Natural killer cell (primary cell): ENCODE results near the gene TBC1D22A. TPM values are rescaled to one million over a fixed set of nuclear protein-coding genes. Genes with fewer than 3 reads are reported as not detected.
A peak's percentile ranks its signal among the peaks of the same experiment; 100 is the strongest.

Experiments used
- ATAC-seq, 3 donors: fragments of 150-1000 bp in 2 of 3; fragments of 200-7000 bp in 1 of 3; cut with Tn5 transposase; 1 replicate in 1 of 3; 2 replicates in 2 of 3; pipeline ENCODE4 v1.10.0; 2021; ENCODE audit warnings: mild to moderate bottlenecking in 2 of 3, moderate library complexity in 2 of 3
- DNase-seq, 2 donors: peaks; one replicate each; pipeline versions ENCODE4 v3.0.0 to v3.0.0-alpha.2; 2013 to 2021; ENCODE audit warnings: mixed read lengths in 1 of 2
- H3K27ac ChIP-seq: one replicate; pipeline ENCODE4 v1.5.1; 2013; ENCODE audit warnings: mild to moderate bottlenecking, low read length
- H3K27me3 ChIP-seq: one replicate; pipeline ENCODE4 v1.6.1; 2013; ENCODE audit warnings: low read length; ENCODE audit not compliant: control insufficient read depth, insufficient read depth
- H3K36me3 ChIP-seq: one replicate; pipeline ENCODE4 v1.6.1; 2013; ENCODE audit warnings: low read length; ENCODE audit not compliant: control insufficient read depth, insufficient read depth
- H3K4me1 ChIP-seq: one replicate; pipeline ENCODE4 v1.6.1; 2013; ENCODE audit warnings: low read length; ENCODE audit not compliant: control insufficient read depth, insufficient read depth
- H3K4me3 ChIP-seq: one replicate; pipeline ENCODE4 v1.5.1; 2013; ENCODE audit warnings: low read length
- H3K9me3 ChIP-seq: one replicate; pipeline ENCODE4 v1.6.1; 2013; ENCODE audit warnings: low read length; ENCODE audit not compliant: control insufficient read depth, insufficient read depth
- H3K27ac Mint-ChIP-seq, 2 donors: one replicate each; pipeline ENCODE4 v1.8.0; 2022; ENCODE audit warnings: mild to moderate bottlenecking in 2 of 2, mixed read lengths in 2 of 2, moderate library complexity in 1 of 2
- H3K27me3 Mint-ChIP-seq, 2 donors: one replicate each; pipeline ENCODE4 v1.8.0; 2022; ENCODE audit warnings: low read depth in 2 of 2, mixed read lengths in 2 of 2
- H3K36me3 Mint-ChIP-seq: one replicate; pipeline ENCODE4 v1.8.0; 2022; ENCODE audit warnings: mixed read lengths
- H3K4me1 Mint-ChIP-seq, 2 donors: one replicate each; pipeline ENCODE4 v1.8.0; 2022; ENCODE audit warnings: mixed read lengths in 2 of 2
- H3K4me3 Mint-ChIP-seq: one replicate; pipeline ENCODE4 v1.8.0; 2022; ENCODE audit warnings: mild to moderate bottlenecking, moderate library complexity, mixed read lengths
- H3K9me3 Mint-ChIP-seq, 2 donors: one replicate each; pipeline ENCODE4 v1.8.0; 2022; ENCODE audit warnings: mixed read lengths in 2 of 2
- CTCF ChIP-seq: fragments of 200-600 bp; IDR thresholded peaks from one replicate; pipeline ENCODE4 v1.8.0; 2022; ENCODE audit warnings: antibody characterized with exemption
- WGBS: methylation state at CpG from one replicate; pipeline ENCODE4 v1.1.7; 2013; ENCODE audit warnings: missing lambda C conversion rate; ENCODE audit not compliant: insufficient coverage; 5-methylcytosine and 5-hydroxymethylcytosine counted together
- intact Hi-C: fragments of 100-400 bp; cut with micrococcal nuclease; formaldehyde crosslinking; loops from one replicate; pipeline ENCODE4 v1.14.2; 2022
- total RNA-seq, 4 donors: library from RNA; stranded (reverse); fragments of 120-200 nt in 1 of 4; gene quantifications; one replicate each; pipeline versions ENCODE4 v1.2.3 to v1.2.4, GENCODE V29; 2013 to 2022

The TBC1D22A gene
- total RNA-seq, 3 donors from 2014 or later (not counting 1 experiment from before 2014, with no cell fraction given): 47.4 to 53.7 (median 53.2) TPM

- H3K27me3 Mint-ChIP-seq: no peaks in the 10 kb centered on the region
- no peaks in the 10 kb centered on the region for H3K27me3 ChIP-seq
- H3K36me3 Mint-ChIP-seq: no peaks in the 10 kb centered on the region
- H3K36me3 ChIP-seq: no peaks in the 10 kb centered on the region
- peak overlapping the region; percentile 54 for H3K4me3 Mint-ChIP-seq
- H3K27ac ChIP-seq: no peak overlapping the region
- H3K4me1 Mint-ChIP-seq: peaks cover 20 to 31% of the 10 kb centered on the region in 2 donors
- intact Hi-C loops: no loop called here
- no peak for DNase-seq
- no peak for TF ChIP-seq CTCF
- H3K4me1 ChIP-seq: peaks cover 26% of the 10 kb centered on the region
- no peak overlapping the region for H3K4me3 ChIP-seq
- ATAC-seq: no peak
- no peaks in the 10 kb centered on the region for H3K9me3 ChIP-seq
- WGBS: 89% methylated on average over 13 of the region's 14 CpGs
- peak overlapping the region in 1 of 2 donors; percentile 82 for H3K27ac Mint-ChIP-seq
- no peaks in the 10 kb centered on the region for H3K9me3 Mint-ChIP-seq
Observed at GRCh38 chr22:46740910-46741780, 21.3 kb upstream of the TBC1D22A start.

GRCh38 chr22:46741974-46742519, 20.4 kb upstream of the TBC1D22A start:
- H3K36me3 ChIP-seq: no peaks in the 10 kb centered on the region
- Mint-ChIP-seq H3K36me3 (no peaks in the 10 kb centered on the region), H3K4me1 (peaks cover 13 to 22% of the 10 kb centered on the region in 2 donors), H3K27me3 (no peaks in the 10 kb centered on the region), H3K4me3 (no peak overlapping the region), H3K9me3 (no peaks in the 10 kb centered on the region), H3K27ac (no peak overlapping the region)
- DNase-seq: no peak
- no peak for ATAC-seq
- no peak overlapping the region for H3K27ac ChIP-seq
- 90% methylated on average over 6 of the region's 6 CpGs for WGBS
- intact Hi-C loops: no loop called here
- no peaks in the 10 kb centered on the region for H3K27me3 ChIP-seq
- no peaks in the 10 kb centered on the region for H3K9me3 ChIP-seq
- peaks cover 17% of the 10 kb centered on the region for H3K4me1 ChIP-seq
- no peak for TF ChIP-seq CTCF
- no peak overlapping the region for H3K4me3 ChIP-seq

- H3K27me3 Mint-ChIP-seq: no peaks in the 10 kb centered on the region
- DNase-seq (no peak), ATAC-seq (no peak)
- Histone ChIP-seq H3K36me3 (no peaks in the 10 kb centered on the region), H3K9me3 (no peaks in the 10 kb centered on the region), H3K27me3 (no peaks in the 10 kb centered on the region), H3K4me3 (no peak overlapping the region), H3K4me1 (peaks cover 14% of the 10 kb centered on the region), H3K27ac (no peak overlapping the region)
- H3K27ac Mint-ChIP-seq: no peak overlapping the region
- WGBS: 94% methylated on average over 6 of the region's 6 CpGs
- no peaks in the 10 kb centered on the region for H3K9me3 Mint-ChIP-seq
- peaks cover 8 to 17% of the 10 kb centered on the region in 2 donors for H3K4me1 Mint-ChIP-seq
- no peak for TF ChIP-seq CTCF
- no peaks in the 10 kb centered on the region for H3K36me3 Mint-ChIP-seq
- intact Hi-C loops: no loop called here
- H3K4me3 Mint-ChIP-seq: no peak overlapping the region
Observed at GRCh38 chr22:46742576-46743221, 19.8 kb upstream of the TBC1D22A start.
